Measurements from ENCODE around the gene ULK2.

DNA sequence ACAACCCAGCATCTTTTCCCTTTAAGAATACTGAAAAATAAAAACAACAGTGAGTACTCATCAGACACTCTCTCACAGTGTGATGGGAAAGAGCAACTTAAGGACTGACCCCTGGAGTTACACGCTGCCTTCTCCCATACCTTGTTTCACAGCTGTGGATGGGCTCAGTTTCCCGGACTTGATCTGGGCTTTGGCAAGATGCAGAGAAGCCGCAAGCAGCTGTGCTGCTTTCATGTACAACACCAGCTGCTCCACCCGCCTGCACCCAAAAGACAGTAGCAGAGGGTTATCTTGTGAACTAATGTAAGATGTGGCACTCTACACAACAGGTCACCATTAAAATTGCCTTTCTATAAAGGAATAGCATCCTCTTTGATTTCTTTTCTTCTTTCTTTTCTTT, 86.9 kb downstream of the ULK2 start:
- TF ChIP-seq, protein P1, sequence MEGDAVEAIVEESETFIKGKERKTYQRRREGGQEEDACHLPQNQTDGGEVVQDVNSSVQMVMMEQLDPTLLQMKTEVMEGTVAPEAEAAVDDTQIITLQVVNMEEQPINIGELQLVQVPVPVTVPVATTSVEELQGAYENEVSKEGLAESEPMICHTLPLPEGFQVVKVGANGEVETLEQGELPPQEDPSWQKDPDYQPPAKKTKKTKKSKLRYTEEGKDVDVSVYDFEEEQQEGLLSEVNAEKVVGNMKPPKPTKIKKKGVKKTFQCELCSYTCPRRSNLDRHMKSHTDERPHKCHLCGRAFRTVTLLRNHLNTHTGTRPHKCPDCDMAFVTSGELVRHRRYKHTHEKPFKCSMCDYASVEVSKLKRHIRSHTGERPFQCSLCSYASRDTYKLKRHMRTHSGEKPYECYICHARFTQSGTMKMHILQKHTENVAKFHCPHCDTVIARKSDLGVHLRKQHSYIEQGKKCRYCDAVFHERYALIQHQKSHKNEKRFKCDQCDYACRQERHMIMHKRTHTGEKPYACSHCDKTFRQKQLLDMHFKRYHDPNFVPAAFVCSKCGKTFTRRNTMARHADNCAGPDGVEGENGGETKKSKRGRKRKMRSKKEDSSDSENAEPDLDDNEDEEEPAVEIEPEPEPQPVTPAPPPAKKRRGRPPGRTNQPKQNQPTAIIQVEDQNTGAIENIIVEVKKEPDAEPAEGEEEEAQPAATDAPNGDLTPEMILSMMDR (IDR thresholded peaks at IDR 0.05; ENCODE audit: low read depth, low read length, poor library complexity, severe bottlenecking), result no peak
- TF ChIP-seq EZH2phosphoT487 (IDR thresholded peaks at IDR 0.05; ENCODE audit: borderline replicate concordance, low read length), result no peak
